ENCODE data around the gene DIAPH3.
"Not testable (repeated sequence)": the region's sequence is repeated elsewhere in the genome, so short reads cannot be mapped to it uniquely, and the experiment has no call there.

The DIAPH3 gene

GRCh38 chr13:60091573-60091972 lies 72.2 kb downstream of the DIAPH3 start:
- DNase-seq = no peak

DNA sequence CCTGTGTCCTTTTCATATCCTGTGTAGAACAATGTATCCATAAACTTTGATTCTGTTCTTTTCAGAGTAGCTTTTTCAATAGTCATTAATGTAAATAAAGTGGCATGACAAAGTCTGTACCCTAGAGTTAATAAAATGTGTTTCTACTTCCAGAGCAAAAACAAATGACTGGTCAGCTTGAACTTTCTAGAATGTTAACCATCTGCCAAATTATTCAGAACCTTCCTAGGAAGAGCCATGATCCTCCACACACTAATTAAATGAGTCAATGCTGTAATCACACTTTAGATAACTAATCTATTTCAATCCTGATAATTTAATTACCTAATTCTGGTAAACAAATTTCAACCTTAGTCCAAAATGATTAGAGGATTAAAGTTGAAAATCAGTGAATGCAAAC lies 73.2 kb downstream of the DIAPH3 start:
- DNase-seq = no peak

GRCh38 chr13:60083780-60084179 lies 79.9 kb downstream of the DIAPH3 start:
- not testable (repeated sequence) for DNase-seq

DNA sequence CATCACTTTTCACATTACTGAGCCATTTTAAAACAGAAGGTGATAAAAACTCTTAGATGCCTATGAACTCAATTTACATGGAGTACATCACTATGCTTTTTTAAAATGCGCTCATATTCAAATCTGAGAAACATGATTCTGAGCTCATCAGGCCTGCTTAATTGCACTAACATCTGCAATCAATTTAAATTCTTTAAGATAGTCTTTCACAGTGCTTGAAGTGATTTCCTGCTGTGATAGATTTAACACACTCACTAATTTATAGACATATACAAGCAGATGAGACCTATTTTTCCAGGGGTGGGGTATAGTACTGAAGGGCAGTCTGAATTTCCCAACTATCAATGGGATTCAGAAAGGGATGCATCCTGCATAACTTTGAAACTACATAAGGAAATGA lies 82.9 kb downstream of the DIAPH3 start:
- DNase-seq = no peak

GRCh38 chr13:60078226-60078625 lies 85.5 kb downstream of the DIAPH3 start:
- no peak for DNase-seq

- no peak for DNase-seq
Measured at GRCh38 chr13:60075850-60076249, 87.9 kb downstream of the DIAPH3 start.

- no peak for DNase-seq
Measured at GRCh38 chr13:60074397-60074796, 89.3 kb downstream of the DIAPH3 start.

GRCh38 chr13:60066226-60066625 lies 97.5 kb downstream of the DIAPH3 start:
- DNase-seq = no peak

- DNase-seq = no peak
Measured at GRCh38 chr13:60062502-60062901, 101.2 kb downstream of the DIAPH3 start.

DNA sequence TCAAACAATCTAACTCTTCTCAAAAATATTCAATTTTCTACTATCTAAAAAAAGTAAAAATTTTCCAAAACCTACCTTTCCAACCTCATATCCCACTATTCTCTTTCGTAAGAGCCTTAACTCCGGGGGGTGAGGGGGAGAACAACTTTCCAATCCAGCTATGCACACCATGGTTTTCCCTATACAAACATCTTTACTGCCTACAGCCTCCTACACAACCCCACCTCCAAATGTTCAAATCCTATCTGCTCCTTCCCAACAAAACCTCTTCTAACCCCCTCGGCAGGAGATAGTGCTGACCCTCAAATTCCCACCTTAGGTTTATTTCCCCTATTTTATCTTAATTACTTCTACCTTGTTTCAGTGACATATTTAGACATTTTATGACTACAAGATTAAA lies 102.0 kb downstream of the DIAPH3 start:
- DNase-seq = no peak

DNA sequence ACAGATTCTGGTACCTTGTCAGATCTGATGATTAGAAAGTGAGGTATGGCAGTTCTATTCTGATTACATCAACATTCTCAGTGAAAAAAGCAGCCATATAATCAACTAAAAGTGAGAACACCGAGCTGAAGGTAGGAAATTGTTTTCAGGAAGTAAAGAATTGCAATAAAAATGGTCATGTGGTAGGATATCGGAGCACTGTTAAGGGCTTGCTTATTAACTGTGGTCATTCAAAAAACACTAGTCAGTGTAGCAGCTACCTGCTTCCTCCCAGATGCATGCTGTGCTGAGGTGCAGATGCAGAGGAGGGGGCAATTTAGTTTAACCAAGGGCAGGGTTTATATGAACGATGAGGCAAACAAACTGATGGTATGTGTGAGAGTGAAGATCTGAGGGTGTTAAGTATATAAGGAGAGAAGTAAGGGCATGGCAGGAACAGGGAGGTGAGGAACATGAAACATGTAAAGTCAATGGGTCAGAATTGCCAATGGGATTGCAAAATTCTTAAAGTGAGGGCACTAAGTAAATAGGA lies 111.9 kb downstream of the DIAPH3 start:
- DNase-seq = no peak

DNA sequence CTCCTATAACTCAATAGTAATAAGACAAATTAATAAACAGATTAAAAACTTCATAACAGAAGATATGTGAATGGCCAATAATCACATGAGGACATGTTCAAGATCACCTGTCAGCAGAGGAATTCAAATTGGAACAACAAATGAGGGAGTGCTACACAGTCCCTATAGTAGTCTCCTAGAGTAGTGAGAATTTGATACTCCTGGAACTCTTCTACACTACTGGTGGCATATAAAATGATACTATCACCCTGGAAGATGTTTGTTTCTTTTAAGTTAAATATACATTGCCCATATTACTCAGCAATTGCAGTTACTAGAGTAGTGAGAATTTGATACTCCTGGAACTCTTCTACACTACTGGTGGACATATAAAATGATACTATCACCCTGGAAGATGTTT lies 115.4 kb downstream of the DIAPH3 start:
- not testable (repeated sequence) for DNase-seq

GRCh38 chr13:60047918-60048317 lies 115.8 kb downstream of the DIAPH3 start:
- no peak for DNase-seq

DNA sequence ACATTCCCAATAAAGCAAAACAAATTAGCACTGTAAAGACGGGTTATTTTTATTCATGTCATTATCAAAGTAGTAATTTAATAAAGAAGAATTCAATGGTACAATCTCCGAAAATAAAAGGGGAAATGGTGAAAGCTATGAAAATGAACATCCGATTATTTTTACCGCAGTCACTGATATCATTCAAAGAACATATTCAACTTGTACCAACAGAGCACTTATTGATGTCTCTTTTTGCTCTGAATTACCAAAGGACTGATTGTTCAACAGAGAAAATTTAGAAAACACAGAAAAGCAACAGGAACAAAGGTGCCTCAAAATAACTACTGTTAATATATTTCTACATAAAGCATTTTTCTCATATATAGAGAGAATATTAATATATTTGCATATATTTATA lies 119.4 kb downstream of the DIAPH3 start:
- DNase-seq = no peak

GRCh38 chr13:60043262-60043661 lies 120.5 kb downstream of the DIAPH3 start:
- no peak for DNase-seq

DNA sequence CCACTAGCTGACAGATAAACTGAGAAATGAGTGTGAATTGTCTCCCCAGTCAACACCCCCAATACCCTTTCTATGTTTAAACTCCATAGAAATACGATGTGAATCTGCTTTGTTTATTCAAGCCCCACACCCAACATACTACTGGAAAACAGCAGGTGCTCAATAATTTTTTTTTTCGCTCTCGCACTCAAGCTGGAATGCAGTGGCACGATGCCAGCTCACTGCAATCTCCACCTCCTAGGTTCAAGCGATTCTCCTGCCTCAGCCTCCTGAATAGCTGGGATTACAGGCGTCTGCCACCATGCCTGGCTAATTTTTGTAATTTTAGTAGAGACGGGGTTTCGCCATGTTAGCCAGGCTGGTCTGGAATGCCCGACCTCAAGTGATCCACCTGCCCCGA lies 123.1 kb downstream of the DIAPH3 start:
- DNase-seq = not testable (repeated sequence)

GRCh38 chr13:60035874-60036273 lies 127.9 kb downstream of the DIAPH3 start:
- DNase-seq = no peak

DNA sequence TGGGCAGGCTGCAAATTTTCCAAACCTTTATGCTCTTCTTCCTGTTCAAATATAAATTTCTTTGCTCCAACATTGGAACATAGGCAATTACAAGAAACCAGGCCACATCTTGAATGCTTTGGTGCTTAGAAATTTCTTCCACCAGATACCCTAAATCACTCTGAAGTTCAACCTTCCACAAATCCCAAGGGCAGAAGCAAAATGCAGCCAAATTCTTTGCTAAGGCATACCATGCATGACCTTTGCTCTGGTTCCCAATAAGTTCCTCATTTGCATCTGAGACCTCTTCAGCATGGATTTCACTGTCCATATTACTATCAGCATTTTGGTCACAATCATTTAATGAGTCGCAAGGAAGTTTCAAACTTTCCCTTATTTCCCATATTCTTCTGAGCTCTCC lies 130.9 kb downstream of the DIAPH3 start:
- DNase-seq = peak; percentile 14

DNA sequence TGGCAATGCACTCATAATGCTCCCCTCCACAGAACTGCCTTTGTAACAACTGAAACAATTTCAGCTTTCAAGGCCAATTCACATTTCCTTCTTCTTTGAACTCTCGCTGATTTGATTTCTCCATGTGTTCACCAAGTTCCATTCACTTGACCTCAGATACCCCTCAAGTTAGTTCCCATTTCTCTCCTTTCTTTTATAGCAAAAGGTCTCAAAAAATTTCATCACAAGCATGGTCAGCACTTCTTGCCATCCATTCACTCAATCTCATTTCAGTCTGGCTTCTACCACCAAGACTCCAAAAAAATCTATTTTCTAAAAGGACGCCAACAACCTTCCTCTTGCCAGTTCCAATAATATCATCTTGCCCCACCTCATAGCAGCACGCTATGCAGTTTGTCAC lies 135.7 kb downstream of the DIAPH3 start:
- peak; percentile 61 for DNase-seq

DNA sequence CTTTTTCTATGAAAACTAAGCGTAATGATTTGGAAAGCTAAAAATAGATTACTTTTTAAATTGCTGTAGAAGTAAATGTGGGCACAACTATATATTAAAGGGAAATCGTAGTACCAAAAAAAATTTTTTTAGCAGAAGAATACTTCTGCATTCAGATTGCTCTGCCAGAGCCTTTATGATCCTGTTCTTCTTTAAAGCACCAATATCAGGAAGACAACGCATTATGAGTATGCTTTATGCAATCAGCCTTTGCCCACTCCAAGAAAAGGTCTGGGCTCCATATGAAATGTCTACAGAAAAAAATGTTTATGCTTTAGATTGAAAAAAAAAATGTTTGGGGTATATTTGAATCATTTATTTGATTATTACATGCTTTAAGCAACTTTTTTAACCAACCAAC lies 137.4 kb downstream of the DIAPH3 start:
- peak; percentile 29 for DNase-seq

DNA sequence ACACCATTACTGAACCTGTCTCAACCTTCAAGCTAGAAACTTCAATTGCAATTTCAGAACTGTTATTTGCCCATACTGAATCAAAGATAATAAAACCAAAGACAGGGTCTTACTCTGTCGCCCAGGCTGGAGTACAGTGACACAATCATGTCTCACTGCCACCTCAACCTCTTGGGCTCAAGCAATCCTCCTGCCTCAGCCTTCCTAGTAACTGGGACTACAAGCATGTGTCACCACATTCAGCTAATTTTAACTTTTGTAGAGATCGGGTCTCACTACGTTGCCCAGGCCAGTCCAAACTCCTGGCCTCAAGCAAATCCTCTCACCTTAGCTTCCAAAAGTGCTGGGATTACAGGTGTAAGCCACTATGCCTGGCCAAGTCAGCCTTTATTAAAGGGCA lies 143.4 kb downstream of the DIAPH3 start:
- no peak for DNase-seq

DNA sequence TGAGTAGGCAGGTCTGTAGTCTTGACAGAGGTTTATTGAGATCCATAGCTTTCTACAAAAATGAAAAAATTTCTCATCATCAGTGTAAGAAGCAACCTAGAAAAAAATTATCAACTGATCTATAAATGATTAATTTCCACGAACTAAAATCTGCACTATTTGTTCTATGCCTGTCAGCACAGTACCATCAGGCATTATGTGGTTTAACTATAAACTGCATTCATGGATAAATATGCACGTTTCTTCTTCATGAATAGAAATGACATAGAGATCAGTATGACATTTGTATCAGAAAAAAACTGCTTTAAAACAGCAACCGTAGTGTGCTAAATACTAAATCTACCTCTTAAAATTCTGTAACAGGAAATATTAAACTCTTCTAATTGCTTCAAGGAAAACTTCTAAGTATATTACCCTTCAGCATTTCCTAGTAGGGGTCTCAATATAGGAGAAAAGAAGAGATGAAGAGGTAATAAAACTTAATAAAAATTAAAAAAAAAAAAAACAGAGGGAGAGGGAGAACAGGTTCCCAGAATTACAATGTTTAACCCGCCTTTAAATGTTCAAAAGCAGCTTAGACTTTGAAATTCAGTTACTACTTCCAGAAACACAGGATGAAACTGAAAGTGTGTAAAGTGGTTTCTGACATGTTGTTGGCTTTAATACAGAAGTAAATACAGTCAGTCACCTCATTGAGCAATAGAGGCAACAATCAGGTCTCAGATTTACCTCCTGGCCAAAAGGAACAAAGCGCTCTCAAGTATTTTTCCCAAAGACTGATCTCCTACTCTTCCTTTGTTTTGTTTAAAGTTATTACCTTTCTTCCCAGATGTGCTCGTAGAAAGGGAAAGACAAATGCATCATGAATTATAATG lies 144.4 kb downstream of the DIAPH3 start:
- DNase-seq = peak; percentile 68

- no peak for DNase-seq
Measured at GRCh38 chr13:60018536-60018935, 145.2 kb downstream of the DIAPH3 start.

DNA sequence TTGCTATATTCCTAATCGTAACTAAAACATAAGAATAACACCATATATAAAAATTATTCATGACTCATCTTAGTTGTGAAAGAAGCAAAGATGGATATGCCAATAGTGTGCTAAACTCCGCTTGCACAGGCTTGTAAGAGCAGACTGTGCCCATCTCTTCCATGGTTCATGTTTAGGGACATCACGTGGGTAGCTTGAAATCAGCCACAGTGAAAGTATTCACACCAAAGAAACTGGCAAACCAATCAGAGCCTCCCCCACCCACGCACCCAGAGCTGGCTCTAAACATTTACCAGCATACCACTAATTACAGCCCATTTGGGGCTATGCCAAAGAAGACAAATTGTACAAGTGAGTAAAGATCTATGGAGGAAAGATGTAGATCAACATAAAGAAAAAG lies 147.5 kb downstream of the DIAPH3 start:
- DNase-seq = no peak

- DNase-seq = no peak
Measured at GRCh38 chr13:60013166-60013565, 150.6 kb downstream of the DIAPH3 start.

Measured in suppressor macrophage treated with lipopolysaccharide for 4 hours (primary cell).